H9 (cell line): Measurements from ENCODE around the gene PLS3. TPM values are rescaled to one million over a fixed set of nuclear protein-coding genes. Genes with fewer than 3 reads are reported as not detected.
A peak's percentile ranks its signal among the peaks of the same experiment; 100 is the strongest.

Experiments used
- DNase-seq: peaks from one replicate; pipeline ENCODE4 v3.0.0-alpha.2; 2017
- H2AFZ ChIP-seq: one replicate; pipeline ENCODE4 v1.6.1; 2013; ENCODE audit warnings: mild to moderate bottlenecking, low read length, control low read depth, moderate library complexity
- H2AK5ac ChIP-seq: 2 replicates; pipeline ENCODE4 v1.6.1; 2013; ENCODE audit warnings: low read length, control low read depth, mixed read lengths; ENCODE audit not compliant: insufficient read length
- H2BK120ac ChIP-seq: one replicate; pipeline ENCODE4 v1.6.1; 2013; ENCODE audit warnings: low read depth, mild to moderate bottlenecking, low read length, control low read depth, inconsistent platforms; ENCODE audit not compliant: poor library complexity, severe bottlenecking
- H2BK12ac ChIP-seq: 2 replicates; pipeline ENCODE4 v1.6.1; 2013; ENCODE audit warnings: low read length, control low read depth, mixed read lengths, low read depth; ENCODE audit not compliant: insufficient read length
- H2BK15ac ChIP-seq: 2 replicates; pipeline ENCODE4 v1.6.1; 2013; ENCODE audit warnings: low read depth, low read length, control low read depth
- H2BK20ac ChIP-seq: one replicate; pipeline ENCODE4 v1.6.1; 2013; ENCODE audit warnings: low read depth, mild to moderate bottlenecking, low read length, control low read depth, inconsistent platforms; ENCODE audit not compliant: poor library complexity, severe bottlenecking
- H2BK5ac ChIP-seq: 2 replicates; pipeline ENCODE4 v1.6.1; 2013; ENCODE audit warnings: low read length, control low read depth, mixed read lengths; ENCODE audit not compliant: insufficient read length
- H3K14ac ChIP-seq: 2 replicates; pipeline ENCODE4 v1.6.1; 2013; ENCODE audit warnings: low read length, control low read depth; ENCODE audit not compliant: insufficient read depth
- H3K18ac ChIP-seq: 2 replicates; pipeline ENCODE4 v1.6.1; 2013; ENCODE audit warnings: low read depth, mild to moderate bottlenecking, mixed read lengths, low read length, control low read depth; ENCODE audit not compliant: insufficient read length
- H3K23ac ChIP-seq: 2 replicates; pipeline ENCODE4 v1.6.1; 2013; ENCODE audit warnings: low read length, control low read depth, mixed read lengths, low read depth; ENCODE audit not compliant: insufficient read length
- H3K23me2 ChIP-seq: 2 replicates; pipeline ENCODE4 v1.6.1; 2013; ENCODE audit warnings: low read depth, mild to moderate bottlenecking, mixed read lengths, low read length, control low read depth; ENCODE audit not compliant: insufficient read length, poor library complexity, severe bottlenecking
- H3K27ac ChIP-seq: 2 replicates; pipeline ENCODE4 v1.5.1; 2013; ENCODE audit warnings: low read length, control low read depth, mixed read lengths, low read depth; ENCODE audit not compliant: insufficient read length
- H3K27me3 ChIP-seq: 2 replicates; pipeline ENCODE4 v1.6.1; 2013; ENCODE audit warnings: low read length, control low read depth, inconsistent platforms; ENCODE audit not compliant: insufficient read depth
- H3K4ac ChIP-seq: 2 replicates; pipeline ENCODE4 v1.6.1; 2013; ENCODE audit warnings: low read depth, mild to moderate bottlenecking, control low read depth, inconsistent platforms, low read length, moderate library complexity
- H3K4me1 ChIP-seq: 2 replicates; pipeline ENCODE4 v1.6.1; 2013; ENCODE audit warnings: low read length, control low read depth, inconsistent platforms; ENCODE audit not compliant: insufficient read depth
- H3K4me2 ChIP-seq: 2 replicates; pipeline ENCODE4 v1.6.1; 2013; ENCODE audit warnings: low read length, control low read depth, mixed read lengths; ENCODE audit not compliant: insufficient read length, insufficient read depth
- H3K56ac ChIP-seq: 2 replicates; pipeline ENCODE4 v1.6.1; 2013; ENCODE audit warnings: low read depth, mild to moderate bottlenecking, mixed read lengths, low read length, control low read depth; ENCODE audit not compliant: insufficient read length
- H3K79me1 ChIP-seq: 2 replicates; pipeline ENCODE4 v1.6.1; 2013; ENCODE audit warnings: low read depth, mild to moderate bottlenecking, moderate library complexity, low read length, control low read depth, inconsistent platforms; ENCODE audit not compliant: insufficient read depth, poor library complexity, severe bottlenecking
- H3K79me2 ChIP-seq: 2 replicates; pipeline ENCODE4 v1.6.1; 2013; ENCODE audit warnings: low read length, control low read depth, inconsistent platforms; ENCODE audit not compliant: insufficient read depth
- H3K9ac ChIP-seq: 2 replicates; pipeline ENCODE4 v1.6.1; 2013; ENCODE audit warnings: low read length, control low read depth, mixed read lengths; ENCODE audit not compliant: insufficient read length; ENCODE audit errors: extremely low read depth
- H3K9me3 ChIP-seq: one replicate; pipeline ENCODE4 v1.6.1; 2013; ENCODE audit warnings: low read depth, low read length, inconsistent platforms; ENCODE audit not compliant: control insufficient read depth
- H3T11ph ChIP-seq: one replicate; pipeline ENCODE4 v1.6.1; 2013; ENCODE audit warnings: mild to moderate bottlenecking, low read length, control low read depth, inconsistent platforms
- H4K20me1 ChIP-seq: one replicate; pipeline ENCODE4 v1.6.1; 2013; ENCODE audit not compliant: control insufficient read depth, insufficient read length, insufficient read depth
- H4K5ac ChIP-seq: 2 replicates; pipeline ENCODE4 v1.6.1; 2013; ENCODE audit warnings: low read depth, mild to moderate bottlenecking, mixed read lengths, low read length, control low read depth; ENCODE audit not compliant: insufficient read length
- H4K8ac ChIP-seq: replicated peaks from 2 replicates; pipeline ENCODE4 v1.6.1; 2013; ENCODE audit warnings: low read length, control low read depth, mixed read lengths, low read depth; ENCODE audit not compliant: insufficient read length
- H4K91ac ChIP-seq: 2 replicates; pipeline ENCODE4 v1.6.1; 2013; ENCODE audit warnings: low read depth, mild to moderate bottlenecking, moderate library complexity, mixed read lengths, low read length, control low read depth; ENCODE audit not compliant: insufficient read length
- H3K27ac Mint-ChIP-seq, 3 experiments: 2 replicates in 2 of 3; 3 replicates in 1 of 3; pipeline ENCODE4 v1.8.0; 2020 to 2021; ENCODE audit warnings: mixed read lengths in 3 of 3, mild to moderate bottlenecking in 1 of 3, moderate library complexity in 1 of 3
- H3K27me3 Mint-ChIP-seq: 2 replicates; pipeline ENCODE4 v1.8.0; 2021; ENCODE audit warnings: low read depth, mild to moderate bottlenecking, moderate library complexity, mixed read lengths
- H3K36me3 Mint-ChIP-seq, 3 experiments: 2 replicates in 2 of 3; 3 replicates in 1 of 3; pipeline ENCODE4 v1.8.0; 2020 to 2021; ENCODE audit warnings: low read depth in 3 of 3, mixed read lengths in 3 of 3; ENCODE audit not compliant: insufficient read depth in 1 of 3
- H3K4me1 Mint-ChIP-seq, 2 experiments: 2 replicates each; pipeline ENCODE4 v1.8.0; 2020; ENCODE audit warnings: mixed read lengths in 2 of 2
- H3K4me3 Mint-ChIP-seq, 2 experiments: 2 replicates in 1 of 2; 3 replicates in 1 of 2; pipeline ENCODE4 v1.8.0; 2020 to 2021; ENCODE audit warnings: mild to moderate bottlenecking in 2 of 2, mixed read lengths in 2 of 2, moderate library complexity in 1 of 2
- H3K9me3 Mint-ChIP-seq, 2 experiments: 2 replicates in 1 of 2; 3 replicates in 1 of 2; pipeline ENCODE4 v1.8.0; 2020; ENCODE audit warnings: mild to moderate bottlenecking in 2 of 2, mixed read lengths in 2 of 2, moderate library complexity in 1 of 2
- WGBS: extraction: QIAGEN DNeasy Blood & Tissue Kit; methylation state at CpG from one replicate; pipeline ENCODE4 v1.1.7; 2013; ENCODE audit warnings: missing lambda C conversion rate, low lambda C conversion rate, mixed read lengths; ENCODE audit not compliant: insufficient read length; ENCODE audit errors: extremely low coverage; 5-methylcytosine and 5-hydroxymethylcytosine counted together
- total RNA-seq: library from RNA; stranded (reverse); gene quantifications from 2 replicates; pipeline ENCODE4 v1.2.1, GENCODE V29; 2021
- TF ChIP-seq, protein P1 (sequence below): fragments of 200-600 bp; sonication (generic); conservative IDR thresholded peaks from 3 replicates; pipeline ENCODE4 v1.8.0; 2021; ENCODE audit warnings: antibody characterized with exemption, mild to moderate bottlenecking

Gene PLS3
- total RNA-seq, 1 experiment from 2014 or later = 315 TPM

DNA sequence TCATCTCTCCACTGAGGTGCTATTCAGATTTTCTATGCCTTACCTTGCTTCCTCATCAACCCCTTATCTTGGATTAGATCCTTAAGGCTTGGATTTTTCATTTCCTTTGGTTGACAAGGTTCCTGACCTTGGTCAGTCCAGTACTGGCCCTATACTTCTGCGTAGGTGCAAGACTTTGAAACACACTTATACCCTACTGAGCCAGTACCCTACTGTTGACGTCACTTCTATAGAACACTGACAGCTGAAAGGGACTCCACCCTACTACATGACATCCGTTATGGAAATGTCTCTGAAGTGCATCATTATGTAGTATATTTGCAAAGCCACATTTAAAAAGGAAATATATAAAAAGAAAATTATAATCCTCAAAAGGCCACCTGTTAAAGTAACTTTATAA lies 12.0 kb upstream of the PLS3 start:
- Histone ChIP-seq H3T11ph (no peak overlapping the region), H3K79me1 (no peaks in the 10 kb centered on the region), H3K18ac (no peak overlapping the region), H3K4me2 (no peak overlapping the region), H3K4me1 (no peaks in the 10 kb centered on the region), H3K14ac (no peak overlapping the region), H3K27me3 (no peaks in the 10 kb centered on the region), H2BK12ac (no peak overlapping the region), H4K20me1 (no peaks in the 10 kb centered on the region), H2AK5ac (no peak overlapping the region), H4K5ac (no peak overlapping the region), H2BK5ac (no peak overlapping the region), H2BK20ac (no peak overlapping the region), H2BK120ac (no peak overlapping the region), H3K4ac (no peak overlapping the region), H3K56ac (no peak overlapping the region), H3K9ac (no peak overlapping the region), H2AFZ (no peak overlapping the region), H3K27ac (no peak overlapping the region), H4K8ac (no peak overlapping the region), H3K23me2 (no peaks in the 10 kb centered on the region), H4K91ac (no peak overlapping the region), H2BK15ac (no peak overlapping the region), H3K9me3 (no peaks in the 10 kb centered on the region), H3K23ac (no peak overlapping the region), H3K79me2 (no peaks in the 10 kb centered on the region)
- Mint-ChIP-seq H3K4me1 (peaks cover 33 to 43% of the 10 kb centered on the region in 2 experiments), H3K4me3 (no peak overlapping the region), H3K9me3 (no peaks in the 10 kb centered on the region), H3K36me3 (peaks cover 0 to 5% (median 0%) of the 10 kb centered on the region in 3 experiments; a peak in 3 of 7 replicates), H3K27ac (peak overlapping the region in 1 of 3 experiments; percentile 77; a peak in 2 of 7 replicates), H3K27me3 (no peaks in the 10 kb centered on the region)
- WGBS = no CpG with 5 or more reads among the region's 3 CpGs
- TF ChIP-seq, protein P1, sequence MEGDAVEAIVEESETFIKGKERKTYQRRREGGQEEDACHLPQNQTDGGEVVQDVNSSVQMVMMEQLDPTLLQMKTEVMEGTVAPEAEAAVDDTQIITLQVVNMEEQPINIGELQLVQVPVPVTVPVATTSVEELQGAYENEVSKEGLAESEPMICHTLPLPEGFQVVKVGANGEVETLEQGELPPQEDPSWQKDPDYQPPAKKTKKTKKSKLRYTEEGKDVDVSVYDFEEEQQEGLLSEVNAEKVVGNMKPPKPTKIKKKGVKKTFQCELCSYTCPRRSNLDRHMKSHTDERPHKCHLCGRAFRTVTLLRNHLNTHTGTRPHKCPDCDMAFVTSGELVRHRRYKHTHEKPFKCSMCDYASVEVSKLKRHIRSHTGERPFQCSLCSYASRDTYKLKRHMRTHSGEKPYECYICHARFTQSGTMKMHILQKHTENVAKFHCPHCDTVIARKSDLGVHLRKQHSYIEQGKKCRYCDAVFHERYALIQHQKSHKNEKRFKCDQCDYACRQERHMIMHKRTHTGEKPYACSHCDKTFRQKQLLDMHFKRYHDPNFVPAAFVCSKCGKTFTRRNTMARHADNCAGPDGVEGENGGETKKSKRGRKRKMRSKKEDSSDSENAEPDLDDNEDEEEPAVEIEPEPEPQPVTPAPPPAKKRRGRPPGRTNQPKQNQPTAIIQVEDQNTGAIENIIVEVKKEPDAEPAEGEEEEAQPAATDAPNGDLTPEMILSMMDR = no peak
- DNase-seq = no peak
